Glomerular endothelial cell (primary cell): Measurements from ENCODE around the gene NAT14. TPM values are rescaled to one million over a fixed set of nuclear protein-coding genes. Genes with fewer than 3 reads are reported as not detected.
"Not testable (repeated sequence)": the region's sequence is repeated elsewhere in the genome, so short reads cannot be mapped to it uniquely, and the experiment has no call there.

Source experiments
- DNase-seq: peaks from one replicate; pipeline ENCODE4 v3.0.0-alpha.2; 2011; ENCODE audit warnings: low read depth, low spot score; ENCODE audit errors: extremely low read depth
- total RNA-seq: library from RNA; depleted of rRNA; stranded (reverse); fragments of >200 nt; gene quantifications from 2 replicates; pipeline ENCODE4 v1.2.3, GENCODE V29; 2015

The NAT14 gene
- total RNA-seq, 1 donor from 2014 or later: 26.4 TPM

GRCh38 chr19:55530996-55531395 is 46.0 kb downstream of the NAT14 start:
- DNase-seq: no peak

- DNase-seq: not testable (repeated sequence)
Measured at GRCh38 chr19:55534280-55534679, 49.3 kb downstream of the NAT14 start.

DNA sequence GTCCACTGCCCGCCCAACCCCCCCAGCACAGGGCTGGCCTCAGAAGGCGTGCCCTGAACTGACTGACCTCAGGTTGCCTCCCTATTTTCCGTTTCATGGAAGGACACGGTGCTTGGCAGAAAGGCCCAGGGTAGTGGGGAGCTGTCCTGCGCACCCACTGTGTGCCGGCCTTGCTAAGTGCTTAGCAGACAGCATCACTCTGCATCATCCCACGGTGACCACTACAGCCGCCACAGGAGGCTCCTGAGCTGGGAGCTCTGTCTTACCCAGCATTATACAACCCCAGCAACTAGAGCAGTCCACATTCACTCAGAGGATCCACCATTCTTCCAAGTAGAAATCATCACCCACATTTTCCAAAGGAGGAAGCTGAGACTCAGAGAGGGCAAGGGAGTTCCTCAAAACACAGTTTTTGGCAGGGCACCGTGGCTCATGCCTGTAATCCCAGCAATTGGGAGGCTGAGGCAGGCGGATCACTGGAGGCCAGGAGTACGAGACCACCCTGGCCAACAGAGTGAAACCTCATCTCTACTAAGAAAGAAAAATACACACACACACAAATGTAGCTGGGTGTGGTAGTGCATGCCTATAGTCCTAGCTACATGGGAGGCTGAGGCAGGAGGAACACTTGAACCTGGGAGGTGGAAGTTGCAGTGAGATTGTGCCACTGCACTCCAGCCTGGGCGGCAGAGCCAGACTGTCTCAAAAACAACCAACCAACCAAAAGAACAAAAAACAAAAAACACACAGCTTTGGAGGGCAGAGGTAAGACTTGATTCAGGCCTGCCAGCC is 50.4 kb downstream of the NAT14 start:
- DNase-seq: no peak

DNA sequence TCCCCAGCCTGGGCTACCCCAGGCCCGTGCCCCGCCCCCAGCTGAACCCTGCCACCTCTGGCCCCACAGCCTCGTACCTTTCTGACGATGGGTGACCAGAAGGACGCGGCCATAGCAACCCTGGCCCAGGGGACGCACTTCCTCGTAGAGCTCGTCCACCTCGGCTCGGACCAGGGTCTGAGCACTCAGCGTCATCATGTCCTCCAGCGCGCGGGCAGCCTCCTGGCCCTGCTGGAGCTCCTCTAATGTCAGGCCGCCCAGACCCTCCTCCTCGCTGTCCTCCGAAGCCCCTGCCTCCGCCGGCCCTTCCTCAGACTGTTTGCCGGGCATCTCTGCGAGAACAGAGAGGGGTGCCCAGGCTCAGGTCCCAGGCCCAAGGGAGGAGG is 51.0 kb downstream of the NAT14 start:
- no peak for DNase-seq

DNA sequence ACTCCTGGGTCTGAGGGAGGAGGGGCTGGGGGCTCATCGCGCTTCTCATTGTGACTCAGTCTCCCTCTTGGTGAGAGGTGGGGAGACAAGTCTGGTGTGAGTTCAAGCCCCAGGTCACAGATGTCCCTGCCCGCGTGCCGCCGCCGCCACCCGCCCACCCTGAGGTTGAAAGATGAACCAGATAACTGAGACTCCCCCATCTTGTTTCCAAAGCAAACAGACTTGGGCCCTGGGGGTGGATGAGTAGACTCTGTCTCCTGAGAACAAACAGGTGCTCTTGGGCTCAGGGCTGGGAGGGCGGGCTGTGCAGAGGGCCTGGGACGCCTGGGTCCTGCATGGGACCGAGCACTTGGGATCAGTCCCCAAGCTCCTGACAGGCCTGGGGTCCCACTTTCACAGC is 51.4 kb downstream of the NAT14 start:
- no peak for DNase-seq

Other genes starting within 250 kb of the NAT14 start
- gene PPP6R1, start 226.2 kb upstream of the NAT14 start, total RNA-seq: 49.6 and 66.3 TPM in 2 replicates
- 30.5 and 36.0 TPM in 2 replicates for gene HSPBP1, start 205.1 kb upstream of the NAT14 start, total RNA-seq
- gene BRSK1, start 201.2 kb upstream of the NAT14 start, total RNA-seq: 1.2 and 3.0 TPM in 2 replicates
- gene TMEM150B, start 159.8 kb upstream of the NAT14 start, total RNA-seq: not detected in 2 replicates
- 8.0 and 12.8 TPM in 2 replicates for gene KMT5C, start 145.3 kb upstream of the NAT14 start, total RNA-seq
- not detected in 2 replicates for gene COX6B2, start 130.5 kb upstream of the NAT14 start, total RNA-seq
- not detected in 2 replicates for gene GARIN5B, start 121.9 kb upstream of the NAT14 start, total RNA-seq
- 3.1 and 6.8 TPM in 2 replicates for gene IL11, start 114.7 kb upstream of the NAT14 start, total RNA-seq
- not detected in 2 replicates for gene TMEM190, start 108.4 kb upstream of the NAT14 start, total RNA-seq
- 0.58 and 1.3 TPM in 2 replicates for gene TMEM238, start 100.9 kb upstream of the NAT14 start, total RNA-seq
- gene RPL28, start 99.3 kb upstream of the NAT14 start, total RNA-seq: 597 and 618 TPM in 2 replicates
- 64.2 and 82.3 TPM in 2 replicates for gene UBE2S, start 77.4 kb upstream of the NAT14 start, total RNA-seq
- gene SHISA7, start 41.9 kb upstream of the NAT14 start, total RNA-seq: not detected in 2 replicates
- 52.1 and 73.1 TPM in 2 replicates for gene ISOC2, start 23.5 kb upstream of the NAT14 start, total RNA-seq
- gene C19orf85, start 20.4 kb upstream of the NAT14 start, total RNA-seq: not detected in 2 replicates
- gene ZNF628, start 8.6 kb upstream of the NAT14 start, total RNA-seq: 3.8 and 10.1 TPM in 2 replicates
- 2.4 and 2.9 TPM in 2 replicates for gene SSC5D, start 3.2 kb downstream of the NAT14 start, total RNA-seq
- gene SBK2, start 51.9 kb downstream of the NAT14 start, total RNA-seq: not detected in 2 replicates
- gene SBK3, start 60.4 kb downstream of the NAT14 start, total RNA-seq: 1.3 and 1.5 TPM in 2 replicates
- 9.2 and 9.5 TPM in 2 replicates for gene ZNF579, start 95.7 kb downstream of the NAT14 start, total RNA-seq
- 4.4 and 4.7 TPM in 2 replicates for gene FIZ1, start 114.3 kb downstream of the NAT14 start, total RNA-seq
- gene ZNF524, start 115.1 kb downstream of the NAT14 start, total RNA-seq: 24.6 and 42.1 TPM in 2 replicates
- gene ZNF865, start 120.5 kb downstream of the NAT14 start, total RNA-seq: 5.7 and 13.1 TPM in 2 replicates
- gene ZNF784, start 139.4 kb downstream of the NAT14 start, total RNA-seq: 2.0 and 3.9 TPM in 2 replicates
- 18.3 and 28.9 TPM in 2 replicates for gene ZNF580, start 155.8 kb downstream of the NAT14 start, total RNA-seq
- 22.8 and 39.4 TPM in 2 replicates for gene ZNF581, start 158.5 kb downstream of the NAT14 start, total RNA-seq
- 24.0 and 28.7 TPM in 2 replicates for gene CCDC106, start 163.0 kb downstream of the NAT14 start, total RNA-seq
- gene U2AF2, start 169.8 kb downstream of the NAT14 start, total RNA-seq: 111 and 150 TPM in 2 replicates
- 162 and 201 TPM in 2 replicates for gene EPN1, start 190.0 kb downstream of the NAT14 start, total RNA-seq